ENCODE data around the gene ORM1. TPM values are rescaled to one million over a fixed set of nuclear protein-coding genes. Genes with fewer than 3 reads are reported as not detected.
"Not testable (repeated sequence)": the region's sequence is repeated elsewhere in the genome, so short reads cannot be mapped to it uniquely, and the experiment has no call there.

ORM1 gene
- 1 to 10 TPM in 1 of 4 donors, not detected in 3; 6.6 TPM for total RNA-seq

DNA sequence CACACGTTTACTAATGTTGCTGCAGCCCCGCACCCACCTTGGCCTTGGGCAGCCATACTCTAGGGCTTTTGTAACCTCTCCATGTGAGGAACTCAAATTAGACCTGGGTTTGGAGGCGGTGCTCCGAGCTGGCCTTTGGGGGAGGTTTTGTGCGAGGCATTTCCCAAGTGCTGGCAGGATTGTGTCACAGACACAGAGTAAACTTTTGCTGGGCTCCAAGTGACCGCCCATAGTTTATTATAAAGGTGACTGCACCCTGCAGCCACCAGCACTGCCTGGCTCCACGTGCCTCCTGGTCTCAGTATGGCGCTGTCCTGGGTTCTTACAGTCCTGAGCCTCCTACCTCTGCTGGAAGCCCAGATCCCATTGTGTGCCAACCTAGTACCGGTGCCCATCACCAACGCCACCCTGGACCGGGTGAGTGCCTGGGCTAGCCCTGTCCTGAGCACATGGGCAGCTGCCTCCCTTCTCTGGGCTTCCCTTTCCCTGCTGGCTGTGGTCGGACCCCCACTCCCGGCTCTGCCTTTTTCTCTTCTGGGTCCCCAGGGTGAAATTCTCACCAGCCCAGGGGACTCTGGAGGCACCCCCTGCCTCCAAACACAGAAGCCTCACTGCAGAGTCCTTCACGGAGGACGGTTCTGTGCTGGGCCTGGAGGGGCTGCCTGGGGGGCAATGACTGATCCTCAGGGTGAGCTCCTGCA lies at the start of gene ORM1:
Gene ORM1 (plus strand): TSS at position 268 of the 701 bp plus-strand sequence. CDS start 36 bp downstream, at position 304.
- TF ChIP-seq, protein P1, sequence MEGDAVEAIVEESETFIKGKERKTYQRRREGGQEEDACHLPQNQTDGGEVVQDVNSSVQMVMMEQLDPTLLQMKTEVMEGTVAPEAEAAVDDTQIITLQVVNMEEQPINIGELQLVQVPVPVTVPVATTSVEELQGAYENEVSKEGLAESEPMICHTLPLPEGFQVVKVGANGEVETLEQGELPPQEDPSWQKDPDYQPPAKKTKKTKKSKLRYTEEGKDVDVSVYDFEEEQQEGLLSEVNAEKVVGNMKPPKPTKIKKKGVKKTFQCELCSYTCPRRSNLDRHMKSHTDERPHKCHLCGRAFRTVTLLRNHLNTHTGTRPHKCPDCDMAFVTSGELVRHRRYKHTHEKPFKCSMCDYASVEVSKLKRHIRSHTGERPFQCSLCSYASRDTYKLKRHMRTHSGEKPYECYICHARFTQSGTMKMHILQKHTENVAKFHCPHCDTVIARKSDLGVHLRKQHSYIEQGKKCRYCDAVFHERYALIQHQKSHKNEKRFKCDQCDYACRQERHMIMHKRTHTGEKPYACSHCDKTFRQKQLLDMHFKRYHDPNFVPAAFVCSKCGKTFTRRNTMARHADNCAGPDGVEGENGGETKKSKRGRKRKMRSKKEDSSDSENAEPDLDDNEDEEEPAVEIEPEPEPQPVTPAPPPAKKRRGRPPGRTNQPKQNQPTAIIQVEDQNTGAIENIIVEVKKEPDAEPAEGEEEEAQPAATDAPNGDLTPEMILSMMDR (IDR thresholded peaks at IDR 0.05; ENCODE audit: low read depth): not testable (repeated sequence)

DNA sequence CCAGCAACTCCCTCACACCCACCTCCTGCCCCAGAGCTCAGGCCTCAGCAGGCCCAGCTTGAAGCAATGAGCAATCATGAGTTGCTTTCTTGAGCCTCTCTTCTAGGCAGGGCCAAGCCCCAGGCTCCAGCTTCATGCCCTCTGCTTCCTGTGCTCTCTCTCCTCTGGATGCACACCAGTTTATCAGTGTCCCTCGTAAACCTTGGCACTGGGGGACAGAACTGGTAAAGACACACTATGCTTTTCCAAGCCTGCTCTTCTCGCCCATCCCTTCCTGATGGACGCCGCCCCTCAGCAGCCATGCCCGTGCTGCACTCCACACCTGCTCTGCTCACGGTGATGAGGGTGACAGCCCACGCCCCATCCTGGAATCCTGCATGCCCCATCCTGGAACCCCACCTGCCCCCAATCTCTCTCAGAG lies 49.4 kb upstream of the ORM1 start:
- TF ChIP-seq, protein P1 (IDR thresholded peaks at IDR 0.05; ENCODE audit: low read depth): no peak

DNA sequence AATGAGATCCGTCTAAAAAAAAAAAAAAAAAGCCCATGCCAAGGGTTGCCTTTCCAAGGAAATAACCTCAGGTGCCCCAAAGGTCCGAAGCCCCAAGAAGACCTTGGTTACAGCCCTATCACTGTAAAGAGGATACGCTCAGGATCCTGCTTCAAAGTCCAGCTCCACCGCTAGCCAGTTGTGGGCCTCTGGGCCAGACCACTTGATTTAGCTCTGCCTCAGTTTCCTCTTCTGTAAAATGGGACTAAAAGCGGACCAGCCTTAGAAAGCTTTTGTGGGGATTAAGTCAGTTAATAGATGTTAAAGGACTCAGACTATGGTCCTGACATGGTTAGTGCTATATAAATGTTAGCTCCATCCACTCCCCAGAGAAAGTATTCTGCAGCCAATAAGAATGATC lies 48.7 kb upstream of the ORM1 start:
- TF ChIP-seq, protein P1 (IDR thresholded peaks at IDR 0.05; ENCODE audit: low read depth): no peak

DNA sequence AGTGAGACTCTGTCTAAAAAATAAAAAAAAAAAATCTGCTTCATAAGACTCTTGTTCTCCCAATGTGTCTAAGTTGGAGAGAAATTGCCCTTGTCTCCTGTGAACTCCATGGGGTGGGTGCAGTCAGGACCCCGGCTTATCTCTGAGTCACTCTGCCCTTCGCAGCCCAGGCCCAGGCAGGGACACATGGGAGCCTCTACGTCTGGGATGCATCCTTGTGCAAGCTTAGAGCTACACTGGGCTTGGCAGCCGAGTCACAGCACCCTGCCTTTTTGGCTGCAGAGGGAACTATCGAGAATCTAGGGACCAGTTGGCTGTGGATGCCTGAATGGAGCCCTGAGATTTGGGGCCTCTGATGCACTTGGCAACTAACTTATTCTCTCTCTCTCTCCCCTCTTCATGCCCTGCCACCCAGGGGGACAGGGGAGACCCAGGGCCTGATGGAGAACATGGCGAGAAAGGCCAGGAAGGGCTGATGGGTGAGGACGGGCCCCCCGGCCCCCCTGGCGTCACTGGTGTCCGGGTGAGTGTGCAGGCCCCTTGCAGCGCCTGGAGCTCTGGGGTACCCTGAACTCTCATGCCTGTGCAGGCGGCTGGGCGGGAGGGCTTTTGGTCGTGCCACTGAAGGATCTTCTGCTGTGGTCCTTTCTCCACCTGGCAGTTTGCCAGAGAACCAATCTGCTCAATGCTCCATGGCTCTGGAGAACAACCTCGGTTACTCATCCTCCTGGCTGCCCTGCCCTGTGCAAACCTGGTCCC lies 47.5 kb upstream of the ORM1 start:
- TF ChIP-seq, protein P1 (IDR thresholded peaks at IDR 0.05; ENCODE audit: low read depth): no peak

DNA sequence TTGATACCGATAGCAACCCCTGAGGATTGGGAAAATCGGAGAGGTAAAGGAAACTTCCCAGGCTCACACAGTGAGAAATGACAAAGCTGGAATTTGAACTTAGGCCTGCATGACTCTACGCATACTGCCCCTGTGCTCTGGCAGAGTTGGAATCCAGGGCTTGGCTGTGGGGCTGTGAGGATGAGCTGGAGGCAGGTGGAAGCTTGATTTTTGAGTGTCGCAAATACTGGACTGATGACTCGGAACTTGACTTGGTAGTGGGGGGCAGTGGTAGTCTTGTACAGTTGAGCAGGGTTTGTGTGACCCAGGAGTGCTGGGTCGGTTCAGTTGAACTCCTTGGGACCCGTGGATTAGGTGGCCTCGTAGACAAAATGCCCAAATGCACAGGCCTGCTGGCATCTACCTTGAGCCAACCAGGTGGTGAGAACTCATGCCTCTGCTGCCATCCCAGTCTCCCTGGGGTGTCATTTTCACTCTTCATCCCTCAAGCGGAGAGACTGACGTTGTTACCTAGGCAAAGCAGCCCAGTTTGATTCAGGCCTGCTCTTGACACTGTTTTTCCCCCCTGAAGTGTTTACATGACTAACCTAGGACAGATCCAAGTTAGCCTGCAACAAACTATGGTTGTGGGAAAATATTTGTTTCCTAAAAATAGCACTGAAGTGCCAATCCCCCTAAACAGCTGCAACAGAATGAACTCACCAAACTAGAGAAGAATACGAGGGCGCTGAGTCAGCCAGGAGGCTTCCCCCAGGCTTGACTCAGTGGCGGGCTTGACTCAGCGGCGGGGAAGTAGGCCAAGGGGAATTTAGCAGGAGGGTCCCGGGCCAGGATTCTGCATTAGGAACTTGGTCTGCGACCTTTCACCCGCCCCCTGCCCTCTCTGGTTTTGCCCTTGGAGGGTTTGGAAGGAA lies 45.7 kb upstream of the ORM1 start:
- TF ChIP-seq, protein P1 (IDR thresholded peaks at IDR 0.05; ENCODE audit: low read depth): no peak

DNA sequence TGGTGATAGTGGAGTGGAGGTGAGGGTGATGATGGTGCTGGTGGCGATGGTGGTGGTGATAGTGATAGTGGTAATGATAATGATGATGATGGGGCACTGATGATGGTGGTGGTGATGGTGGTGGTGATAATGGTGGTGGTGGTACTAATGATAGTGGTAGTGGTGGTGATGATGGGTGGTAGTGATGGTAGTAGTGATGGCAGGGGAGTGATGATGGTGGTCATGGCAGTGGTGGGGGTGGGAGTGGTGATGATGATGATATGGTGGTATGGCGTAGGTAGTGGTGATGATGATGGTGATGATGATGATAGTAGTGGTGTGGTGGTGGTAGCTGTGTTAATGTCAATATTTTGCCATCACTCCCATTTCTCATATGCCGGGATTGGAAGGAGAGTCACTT lies 44.5 kb upstream of the ORM1 start:
- TF ChIP-seq, protein P1 (IDR thresholded peaks at IDR 0.05; ENCODE audit: low read depth): no peak
